Adrenal gland (tissue), 5 donors: ENCODE results near the gene ARFGAP3.

Experiments
- CTCF ChIP-seq, 6 experiments: fragments of 450-650 bp in 4 of 6; fragments of 200-600 bp in 2 of 6; sonication (generic) in 1 of 6; IDR thresholded peaks; 1 replicate in 5 of 6; 2 replicates in 1 of 6; pipeline versions ENCODE4 v1.5.1 to v1.8.0; 2016 to 2021; ENCODE audit warnings: antibody characterized with exemption in 6 of 6, mild to moderate bottlenecking in 2 of 6, moderate library complexity in 1 of 6
- POLR2A ChIP-seq, 2 donors: fragments of 450-650 bp; IDR thresholded peaks; one replicate each; pipeline ENCODE4 v1.6.1; 2017; ENCODE audit warnings: antibody characterized with exemption in 2 of 2, mild to moderate bottlenecking in 2 of 2, moderate library complexity in 1 of 2
- donor health status: DM: no; HTN: no; CAD: no.

- TF ChIP-seq POLR2A (IDR thresholded peaks at IDR 0.05), result no peak
- no peak for TF ChIP-seq CTCF (IDR thresholded peaks at IDR 0.05)
These were observed 26.9 kb downstream of the ARFGAP3 start for GRCh38 chr22:42830161-42830560.
